Astrocyte (in vitro differentiated cells and primary cell): ENCODE data around the gene OR4N2. TPM values are rescaled to one million over a fixed set of nuclear protein-coding genes. Genes with fewer than 3 reads are reported as not detected.
"Not testable (repeated sequence)": the region's sequence is repeated elsewhere in the genome, so short reads cannot be mapped to it uniquely, and the experiment has no call there.

Experiments
- DNase-seq: peaks from one replicate; pipeline ENCODE4 v3.0.0-alpha.2; 2010; ENCODE audit warnings: low read depth
- FAIRE-seq: peaks from 2 replicates; lab custom pipeline; 2011; peaks lifted over from hg19 to GRCh38; lab: Jason Lieb, UNC
- H2AFZ ChIP-seq: 2 replicates; pipeline ENCODE4 v1.6.0; 2012; ENCODE audit warnings: low read depth, low read length, inconsistent platforms
- H3K27ac ChIP-seq: 2 replicates; pipeline ENCODE4 v1.5.1; 2011; ENCODE audit warnings: low read depth, low read length, inconsistent platforms
- H3K27me3 ChIP-seq: 2 replicates; pipeline ENCODE4 v1.6.0; 2011; ENCODE audit warnings: low read length, inconsistent platforms; ENCODE audit not compliant: insufficient read depth
- H3K36me3 ChIP-seq: 2 replicates; pipeline ENCODE4 v1.5.1; 2011; ENCODE audit warnings: low read length, inconsistent platforms; ENCODE audit not compliant: insufficient read depth
- H3K4me1 ChIP-seq: 2 replicates; pipeline ENCODE4 v1.5.1; 2011; ENCODE audit warnings: low read length, inconsistent platforms; ENCODE audit not compliant: insufficient read depth
- H3K4me2 ChIP-seq: 2 replicates; pipeline ENCODE4 v1.6.0; 2012; ENCODE audit warnings: low read length, inconsistent platforms
- H3K4me3 ChIP-seq: 2 replicates; pipeline ENCODE4 v1.5.1; 2011; ENCODE audit warnings: low read depth, mild to moderate bottlenecking, low read length, inconsistent platforms; ENCODE audit not compliant: insufficient read depth
- H3K79me2 ChIP-seq: 2 replicates; pipeline ENCODE4 v1.6.0; 2012; ENCODE audit warnings: mild to moderate bottlenecking, low read length, inconsistent platforms; ENCODE audit not compliant: insufficient read depth
- H3K9ac ChIP-seq: 2 replicates; pipeline ENCODE4 v1.6.0; 2012; ENCODE audit warnings: mild to moderate bottlenecking, low read length, inconsistent platforms
- H3K9me3 ChIP-seq: 2 replicates; pipeline ENCODE4 v1.5.1; 2012; ENCODE audit warnings: low read depth, mild to moderate bottlenecking, low read length, inconsistent platforms; ENCODE audit not compliant: insufficient read depth
- H4K20me1 ChIP-seq: 2 replicates; pipeline ENCODE4 v1.6.0; 2012; ENCODE audit warnings: low read length, inconsistent platforms; ENCODE audit not compliant: insufficient read depth
- H3K27ac Mint-ChIP-seq: one replicate; pipeline ENCODE4 v1.8.0; 2021; ENCODE audit warnings: mild to moderate bottlenecking, mixed read lengths; ENCODE audit not compliant: unreplicated experiment
- H3K27me3 Mint-ChIP-seq: one replicate; pipeline ENCODE4 v1.8.0; 2021; ENCODE audit warnings: low read depth, mixed read lengths; ENCODE audit not compliant: unreplicated experiment
- H3K36me3 Mint-ChIP-seq: one replicate; pipeline ENCODE4 v1.8.0; 2021; ENCODE audit warnings: low read depth, mixed read lengths; ENCODE audit not compliant: unreplicated experiment
- H3K4me1 Mint-ChIP-seq: one replicate; pipeline ENCODE4 v1.8.0; 2021; ENCODE audit warnings: low read depth, mixed read lengths; ENCODE audit not compliant: unreplicated experiment
- H3K4me3 Mint-ChIP-seq: one replicate; pipeline ENCODE4 v1.8.0; 2021; ENCODE audit warnings: mild to moderate bottlenecking, moderate library complexity, mixed read lengths; ENCODE audit not compliant: unreplicated experiment
- H3K9me3 Mint-ChIP-seq: one replicate; pipeline ENCODE4 v1.8.0; 2021; ENCODE audit warnings: mild to moderate bottlenecking, mixed read lengths; ENCODE audit not compliant: unreplicated experiment
- EZH2 ChIP-seq: IDR thresholded peaks from 2 replicates; pipeline ENCODE4 v1.6.1; 2012; ENCODE audit warnings: mild to moderate bottlenecking, low read length, inconsistent platforms; ENCODE audit not compliant: insufficient read depth
- total RNA-seq: library from RNA; stranded (reverse); gene quantifications from 2 replicates; pipeline ENCODE4 v1.2.1, GENCODE V29; 2021
- TF ChIP-seq, protein P1 (sequence below): IDR thresholded peaks from 2 replicates; pipeline ENCODE4 v1.5.1; 2011; ENCODE audit warnings: low read depth, mild to moderate bottlenecking, inconsistent platforms, low read length, moderate library complexity; ENCODE audit not compliant: insufficient read depth

Gene OR4N2
- total RNA-seq, 1 donor from 2014 or later: not detected

- DNase-seq (no peak), FAIRE-seq (no peak)
- H3K4me1 Mint-ChIP-seq: no peaks in the 10 kb centered on the region
- Histone ChIP-seq H4K20me1 (no peaks in the 10 kb centered on the region), H3K79me2 (no peaks in the 10 kb centered on the region), H3K4me1 (no peaks in the 10 kb centered on the region), H3K27ac (no peak overlapping the region), H3K36me3 (no peaks in the 10 kb centered on the region), H3K4me2 (no peak overlapping the region), H3K9me3 (peaks cover 11% of the 10 kb centered on the region), H3K4me3 (no peak overlapping the region), H2AFZ (no peak overlapping the region), H3K27me3 (no peaks in the 10 kb centered on the region), H3K9ac (no peak overlapping the region)
- H3K9me3 Mint-ChIP-seq: peaks cover 5% of the 10 kb centered on the region
- TF ChIP-seq EZH2: no peak
- TF ChIP-seq, protein P1, sequence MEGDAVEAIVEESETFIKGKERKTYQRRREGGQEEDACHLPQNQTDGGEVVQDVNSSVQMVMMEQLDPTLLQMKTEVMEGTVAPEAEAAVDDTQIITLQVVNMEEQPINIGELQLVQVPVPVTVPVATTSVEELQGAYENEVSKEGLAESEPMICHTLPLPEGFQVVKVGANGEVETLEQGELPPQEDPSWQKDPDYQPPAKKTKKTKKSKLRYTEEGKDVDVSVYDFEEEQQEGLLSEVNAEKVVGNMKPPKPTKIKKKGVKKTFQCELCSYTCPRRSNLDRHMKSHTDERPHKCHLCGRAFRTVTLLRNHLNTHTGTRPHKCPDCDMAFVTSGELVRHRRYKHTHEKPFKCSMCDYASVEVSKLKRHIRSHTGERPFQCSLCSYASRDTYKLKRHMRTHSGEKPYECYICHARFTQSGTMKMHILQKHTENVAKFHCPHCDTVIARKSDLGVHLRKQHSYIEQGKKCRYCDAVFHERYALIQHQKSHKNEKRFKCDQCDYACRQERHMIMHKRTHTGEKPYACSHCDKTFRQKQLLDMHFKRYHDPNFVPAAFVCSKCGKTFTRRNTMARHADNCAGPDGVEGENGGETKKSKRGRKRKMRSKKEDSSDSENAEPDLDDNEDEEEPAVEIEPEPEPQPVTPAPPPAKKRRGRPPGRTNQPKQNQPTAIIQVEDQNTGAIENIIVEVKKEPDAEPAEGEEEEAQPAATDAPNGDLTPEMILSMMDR: no peak
- no peak overlapping the region for H3K27ac Mint-ChIP-seq
- no peaks in the 10 kb centered on the region for H3K36me3 Mint-ChIP-seq
- no peaks in the 10 kb centered on the region for H3K27me3 Mint-ChIP-seq
- H3K4me3 Mint-ChIP-seq: no peak overlapping the region
These were observed 28.0 kb upstream of the OR4N2 start for GRCh38 chr14:19775587-19775986.

- H3K9me3 ChIP-seq, H2AFZ ChIP-seq, H3K4me3 Mint-ChIP-seq, H3K79me2 ChIP-seq, DNase-seq, H3K27ac Mint-ChIP-seq, H3K36me3 Mint-ChIP-seq, FAIRE-seq, H3K4me1 Mint-ChIP-seq, H4K20me1 ChIP-seq, H3K27ac ChIP-seq, H3K27me3 Mint-ChIP-seq, H3K36me3 ChIP-seq, H3K27me3 ChIP-seq, H3K4me3 ChIP-seq, H3K4me1 ChIP-seq, H3K9me3 Mint-ChIP-seq, H3K4me2 ChIP-seq, H3K9ac ChIP-seq: not testable (repeated sequence)
These were observed 17.7 kb upstream of the OR4N2 start for GRCh38 chr14:19785848-19786247.

GRCh38 chr14:19787318-19787717 lies 16.3 kb upstream of the OR4N2 start:
- H3K27ac ChIP-seq, H3K27ac Mint-ChIP-seq, H3K9me3 ChIP-seq, H3K9ac ChIP-seq, H4K20me1 ChIP-seq, H3K4me3 ChIP-seq, H2AFZ ChIP-seq, H3K9me3 Mint-ChIP-seq, H3K36me3 Mint-ChIP-seq, H3K27me3 Mint-ChIP-seq, H3K79me2 ChIP-seq, DNase-seq, H3K4me2 ChIP-seq, H3K4me1 ChIP-seq, H3K4me3 Mint-ChIP-seq, H3K4me1 Mint-ChIP-seq, FAIRE-seq, H3K36me3 ChIP-seq, H3K27me3 ChIP-seq: not testable (repeated sequence)

GRCh38 chr14:19788150-19788549 lies 15.4 kb upstream of the OR4N2 start:
- not testable (repeated sequence) for H3K27me3 Mint-ChIP-seq, H3K4me1 Mint-ChIP-seq, H3K79me2 ChIP-seq, H3K27ac ChIP-seq, H3K4me3 Mint-ChIP-seq, H2AFZ ChIP-seq, H4K20me1 ChIP-seq, H3K4me1 ChIP-seq, FAIRE-seq, H3K9ac ChIP-seq, H3K9me3 Mint-ChIP-seq, H3K4me3 ChIP-seq, H3K36me3 Mint-ChIP-seq, DNase-seq, H3K36me3 ChIP-seq, H3K4me2 ChIP-seq, H3K27me3 ChIP-seq, H3K27ac Mint-ChIP-seq, H3K9me3 ChIP-seq

- H3K4me1 ChIP-seq, H2AFZ ChIP-seq, H4K20me1 ChIP-seq, H3K27ac Mint-ChIP-seq, H3K4me3 ChIP-seq, FAIRE-seq, H3K79me2 ChIP-seq, H3K36me3 Mint-ChIP-seq, H3K4me1 Mint-ChIP-seq, H3K27me3 ChIP-seq, H3K4me2 ChIP-seq, H3K9ac ChIP-seq, H3K36me3 ChIP-seq, H3K27ac ChIP-seq, H3K4me3 Mint-ChIP-seq, H3K27me3 Mint-ChIP-seq, H3K9me3 Mint-ChIP-seq, DNase-seq: not testable (repeated sequence)
- peaks cover 13% of the 10 kb centered on the region for H3K9me3 ChIP-seq
These were observed 7.0 kb upstream of the OR4N2 start for GRCh38 chr14:19796520-19797108.
